GM12891 (cell line): ENCODE results near the gene GOLGA6L7.
"Not testable (repeated sequence)": the region's sequence is repeated elsewhere in the genome, so short reads cannot be mapped to it uniquely, and the experiment has no call there.

Source experiments
- POLR2A ChIP-seq: IDR thresholded peaks from 2 replicates; pipeline ENCODE4 v1.6.1; 2011; ENCODE audit warnings: low read depth, low read length, control low read depth
- TAF1 ChIP-seq: IDR thresholded peaks from 2 replicates; pipeline ENCODE4 v1.6.1; 2011; ENCODE audit warnings: low read depth, low read length, control low read depth

GRCh38 chr15:28810444-28810843, 38.0 kb downstream of the GOLGA6L7 start:
- TF ChIP-seq POLR2A, TAF1: not testable (repeated sequence)
